HG03342 (cell line): ENCODE data around the gene MTA1.

Experiments
- ATAC-seq: cut with Tn5 transposase; IDR thresholded peaks from one replicate; pipeline ENCODE4 v1.9.1; 2021; ENCODE audit warnings: mild to moderate bottlenecking, moderate library complexity; ENCODE audit not compliant: unreplicated experiment

The MTA1 gene

GRCh38 chr14:105460116-105460515 is 40.5 kb downstream of the MTA1 start:
- ATAC-seq: no peak

GRCh38 chr14:105460616-105461015 is 41.0 kb downstream of the MTA1 start:
- ATAC-seq: no peak

GRCh38 chr14:105461903-105462302 is 42.3 kb downstream of the MTA1 start:
- no peak for ATAC-seq

- ATAC-seq: no peak
Measured at GRCh38 chr14:105464501-105464900, 44.9 kb downstream of the MTA1 start.

- ATAC-seq: no peak
Measured at GRCh38 chr14:105465209-105466031, 45.8 kb downstream of the MTA1 start.

GRCh38 chr14:105466531-105467248 is 47.1 kb downstream of the MTA1 start:
- ATAC-seq: no peak

- no peak for ATAC-seq
Measured at GRCh38 chr14:105467249-105467941, 47.8 kb downstream of the MTA1 start.

GRCh38 chr14:105467942-105468471 is 48.4 kb downstream of the MTA1 start:
- ATAC-seq: no peak

- no peak for ATAC-seq
Measured at GRCh38 chr14:105468621-105469241, 49.1 kb downstream of the MTA1 start.

GRCh38 chr14:105469456-105470349 is 50.1 kb downstream of the MTA1 start:
- no peak for ATAC-seq

- no peak for ATAC-seq
Measured at GRCh38 chr14:105470350-105471296, 51.0 kb downstream of the MTA1 start.

- no peak for ATAC-seq
Measured at GRCh38 chr14:105471297-105471821, 51.7 kb downstream of the MTA1 start.

GRCh38 chr14:105471823-105472485 is 52.3 kb downstream of the MTA1 start:
- ATAC-seq: no peak

- no peak for ATAC-seq
Measured at GRCh38 chr14:105472486-105472991, 52.9 kb downstream of the MTA1 start.

GRCh38 chr14:105473033-105473676 is 53.5 kb downstream of the MTA1 start:
- ATAC-seq: no peak

GRCh38 chr14:105473677-105474482 is 54.3 kb downstream of the MTA1 start:
- ATAC-seq: no peak
